ENCODE data around the gene MET.

DNA sequence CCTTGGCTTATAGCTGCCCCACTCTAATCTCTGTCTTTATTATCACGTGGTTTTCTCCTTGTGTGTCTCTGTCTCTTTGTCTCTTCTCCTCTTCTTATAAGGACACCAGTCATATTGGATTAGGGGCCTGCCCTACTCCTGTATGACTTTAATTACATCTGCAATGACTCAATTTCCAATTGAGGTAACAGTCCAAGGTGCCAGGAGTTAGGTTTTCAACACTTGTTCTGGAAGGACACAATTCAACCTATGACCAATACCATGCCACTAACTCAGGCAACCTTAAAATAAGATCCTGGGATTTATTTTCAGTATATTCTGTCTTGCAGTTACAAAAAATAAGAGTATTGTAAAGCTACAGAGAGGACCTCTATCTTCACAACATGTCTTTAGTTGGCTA is 21.6 kb upstream of the MET start:
- TF ChIP-seq, protein P1, sequence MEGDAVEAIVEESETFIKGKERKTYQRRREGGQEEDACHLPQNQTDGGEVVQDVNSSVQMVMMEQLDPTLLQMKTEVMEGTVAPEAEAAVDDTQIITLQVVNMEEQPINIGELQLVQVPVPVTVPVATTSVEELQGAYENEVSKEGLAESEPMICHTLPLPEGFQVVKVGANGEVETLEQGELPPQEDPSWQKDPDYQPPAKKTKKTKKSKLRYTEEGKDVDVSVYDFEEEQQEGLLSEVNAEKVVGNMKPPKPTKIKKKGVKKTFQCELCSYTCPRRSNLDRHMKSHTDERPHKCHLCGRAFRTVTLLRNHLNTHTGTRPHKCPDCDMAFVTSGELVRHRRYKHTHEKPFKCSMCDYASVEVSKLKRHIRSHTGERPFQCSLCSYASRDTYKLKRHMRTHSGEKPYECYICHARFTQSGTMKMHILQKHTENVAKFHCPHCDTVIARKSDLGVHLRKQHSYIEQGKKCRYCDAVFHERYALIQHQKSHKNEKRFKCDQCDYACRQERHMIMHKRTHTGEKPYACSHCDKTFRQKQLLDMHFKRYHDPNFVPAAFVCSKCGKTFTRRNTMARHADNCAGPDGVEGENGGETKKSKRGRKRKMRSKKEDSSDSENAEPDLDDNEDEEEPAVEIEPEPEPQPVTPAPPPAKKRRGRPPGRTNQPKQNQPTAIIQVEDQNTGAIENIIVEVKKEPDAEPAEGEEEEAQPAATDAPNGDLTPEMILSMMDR (conservative IDR thresholded peaks at IDR 0.05 in 1 of 2, IDR thresholded peaks at IDR 0.05 in 1 of 2; ENCODE audit: low read depth in 1 of 2, low read length in 2 of 2) = no peak
- no peak for TF ChIP-seq EZH2 (IDR thresholded peaks at IDR 0.05; ENCODE audit: low read length, missing control alignments)

All from fibroblast of lung (primary cell).